Measurements from ENCODE around the gene ZNF385B. TPM values are rescaled to one million over a fixed set of nuclear protein-coding genes. Genes with fewer than 3 reads are reported as not detected.

Gene ZNF385B
- total RNA-seq, 1 donor from 2014 or later: 35.8 TPM

DNA sequence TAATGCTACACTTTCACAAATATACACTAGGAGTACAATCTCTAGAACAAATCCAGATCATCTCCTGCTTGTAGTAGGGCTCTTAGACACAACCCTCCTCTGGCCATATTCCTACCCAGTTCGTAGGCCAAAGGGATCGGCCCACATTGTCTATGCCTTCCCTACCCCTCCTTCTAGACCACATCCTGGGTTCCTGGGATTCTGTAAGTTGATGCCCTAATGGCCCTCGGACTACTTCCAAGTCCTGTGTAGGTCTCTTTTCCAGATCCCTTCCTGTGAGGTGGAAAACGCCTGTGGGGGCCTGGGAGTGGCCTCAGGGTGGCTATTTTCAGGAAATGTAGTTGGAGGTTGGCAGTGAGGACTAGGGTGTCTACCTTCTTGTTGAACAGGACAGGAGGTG is 289.7 kb downstream of the ZNF385B start:
- DNase-seq (ENCODE audit: low spot score): no peak
- H3K9me3 Mint-ChIP-seq: no peaks in the 10 kb centered on the region
- Histone ChIP-seq H3K79me2 (ENCODE audit: low read depth) (no peaks in the 10 kb centered on the region), H2AFZ (replicated peaks) (no peak overlapping the region), H3K4me2 (no peak overlapping the region), H3K4me1 (peaks cover 10% of the 10 kb centered on the region), H3K27me3 (no peaks in the 10 kb centered on the region), H4K20me1 (ENCODE audit: low read depth) (no peaks in the 10 kb centered on the region), H3K4me3 (no peak overlapping the region), H3K27ac (no peak overlapping the region), H3K9ac (no peak overlapping the region), H3K9me3 (ENCODE audit: low read depth) (no peaks in the 10 kb centered on the region), H3K36me3 (no peaks in the 10 kb centered on the region), H3F3A (ENCODE audit: low read depth) (no peaks in the 10 kb centered on the region)
- no peaks in the 10 kb centered on the region for H3K36me3 Mint-ChIP-seq
- no peak for TF ChIP-seq EZH2phosphoT487 (IDR thresholded peaks at IDR 0.05)
- TF ChIP-seq, protein P1, sequence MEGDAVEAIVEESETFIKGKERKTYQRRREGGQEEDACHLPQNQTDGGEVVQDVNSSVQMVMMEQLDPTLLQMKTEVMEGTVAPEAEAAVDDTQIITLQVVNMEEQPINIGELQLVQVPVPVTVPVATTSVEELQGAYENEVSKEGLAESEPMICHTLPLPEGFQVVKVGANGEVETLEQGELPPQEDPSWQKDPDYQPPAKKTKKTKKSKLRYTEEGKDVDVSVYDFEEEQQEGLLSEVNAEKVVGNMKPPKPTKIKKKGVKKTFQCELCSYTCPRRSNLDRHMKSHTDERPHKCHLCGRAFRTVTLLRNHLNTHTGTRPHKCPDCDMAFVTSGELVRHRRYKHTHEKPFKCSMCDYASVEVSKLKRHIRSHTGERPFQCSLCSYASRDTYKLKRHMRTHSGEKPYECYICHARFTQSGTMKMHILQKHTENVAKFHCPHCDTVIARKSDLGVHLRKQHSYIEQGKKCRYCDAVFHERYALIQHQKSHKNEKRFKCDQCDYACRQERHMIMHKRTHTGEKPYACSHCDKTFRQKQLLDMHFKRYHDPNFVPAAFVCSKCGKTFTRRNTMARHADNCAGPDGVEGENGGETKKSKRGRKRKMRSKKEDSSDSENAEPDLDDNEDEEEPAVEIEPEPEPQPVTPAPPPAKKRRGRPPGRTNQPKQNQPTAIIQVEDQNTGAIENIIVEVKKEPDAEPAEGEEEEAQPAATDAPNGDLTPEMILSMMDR (IDR thresholded peaks at IDR 0.05): no peak
- TF ChIP-seq EZH2 (IDR thresholded peaks at IDR 0.05): no peak
- H3K27me3 Mint-ChIP-seq (ENCODE audit: insufficient read depth, low read depth): peaks cover 4% of the 10 kb centered on the region
- no peaks in the 10 kb centered on the region for H3K4me1 Mint-ChIP-seq
- H3K27ac Mint-ChIP-seq: no peak overlapping the region
- no peak overlapping the region for H3K4me3 Mint-ChIP-seq

DNA sequence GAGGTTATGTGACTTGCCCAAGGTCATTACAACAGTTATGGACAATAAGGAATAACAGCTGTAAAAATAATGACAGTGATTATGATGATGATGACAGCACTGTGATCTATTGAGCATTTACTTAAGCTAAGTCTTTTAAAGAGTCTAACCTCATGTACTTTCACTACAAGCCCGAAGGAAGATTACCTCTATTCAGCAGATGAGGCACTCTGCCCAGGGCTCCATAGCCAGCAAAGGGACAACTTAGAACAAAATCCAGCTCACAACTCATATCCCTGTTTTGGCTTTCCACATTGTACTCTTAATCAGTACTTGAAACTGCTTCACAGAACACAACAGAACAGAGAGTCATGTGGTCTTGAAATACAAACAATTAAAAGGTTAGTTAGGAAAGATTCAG is 290.2 kb downstream of the ZNF385B start:
- Histone ChIP-seq H3K4me1 (peaks cover 10% of the 10 kb centered on the region), H3K27me3 (no peaks in the 10 kb centered on the region), H3F3A (ENCODE audit: low read depth) (no peaks in the 10 kb centered on the region), H3K36me3 (no peaks in the 10 kb centered on the region), H2AFZ (replicated peaks) (no peak overlapping the region), H3K9ac (no peak overlapping the region), H3K27ac (no peak overlapping the region), H4K20me1 (ENCODE audit: low read depth) (no peaks in the 10 kb centered on the region), H3K79me2 (ENCODE audit: low read depth) (no peaks in the 10 kb centered on the region), H3K4me3 (no peak overlapping the region), H3K9me3 (ENCODE audit: low read depth) (no peaks in the 10 kb centered on the region), H3K4me2 (no peak overlapping the region)
- no peak for DNase-seq (ENCODE audit: low spot score)
- H3K27me3 Mint-ChIP-seq (ENCODE audit: insufficient read depth, low read depth): peaks cover 4% of the 10 kb centered on the region
- no peaks in the 10 kb centered on the region for H3K36me3 Mint-ChIP-seq
- TF ChIP-seq EZH2 (IDR thresholded peaks at IDR 0.05) (no peak), EZH2phosphoT487 (IDR thresholded peaks at IDR 0.05) (no peak)
- TF ChIP-seq, protein P1 (IDR thresholded peaks at IDR 0.05): no peak
- no peaks in the 10 kb centered on the region for H3K4me1 Mint-ChIP-seq
- no peak overlapping the region for H3K4me3 Mint-ChIP-seq
- no peaks in the 10 kb centered on the region for H3K9me3 Mint-ChIP-seq
- H3K27ac Mint-ChIP-seq: no peak overlapping the region

DNA sequence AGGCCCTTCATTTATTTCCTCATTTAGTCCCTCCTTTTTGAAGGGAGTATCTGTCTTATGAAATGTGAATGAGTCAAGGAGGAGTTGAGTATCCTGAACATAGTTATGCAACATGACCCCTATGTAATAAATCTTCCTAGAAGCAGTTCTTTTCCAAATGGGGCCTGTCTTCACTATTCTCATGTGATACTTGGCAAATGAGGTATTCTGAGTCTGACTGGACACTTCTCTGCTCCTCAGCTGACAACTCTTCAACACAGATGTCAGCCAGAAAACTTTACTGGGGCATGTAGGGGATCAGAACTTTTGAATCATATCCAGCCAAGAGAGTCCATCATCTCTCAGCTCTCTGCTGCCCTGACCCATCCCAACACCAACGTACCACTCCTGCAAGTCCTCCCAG is 291.6 kb downstream of the ZNF385B start:
- Mint-ChIP-seq H3K27ac (no peak overlapping the region), H3K4me3 (no peak overlapping the region), H3K9me3 (no peaks in the 10 kb centered on the region), H3K27me3 (ENCODE audit: insufficient read depth, low read depth) (peaks cover 3% of the 10 kb centered on the region), H3K4me1 (no peaks in the 10 kb centered on the region), H3K36me3 (no peaks in the 10 kb centered on the region)
- Histone ChIP-seq H4K20me1 (ENCODE audit: low read depth) (peaks cover 2% of the 10 kb centered on the region), H3K9me3 (ENCODE audit: low read depth) (no peaks in the 10 kb centered on the region), H3K27ac (no peak overlapping the region), H3F3A (ENCODE audit: low read depth) (no peaks in the 10 kb centered on the region), H3K36me3 (no peaks in the 10 kb centered on the region), H2AFZ (replicated peaks) (no peak overlapping the region), H3K79me2 (ENCODE audit: low read depth) (no peaks in the 10 kb centered on the region), H3K4me1 (peaks cover 10% of the 10 kb centered on the region), H3K9ac (no peak overlapping the region), H3K27me3 (no peaks in the 10 kb centered on the region), H3K4me3 (no peak overlapping the region), H3K4me2 (no peak overlapping the region)
- no peak for DNase-seq (ENCODE audit: low spot score)
- TF ChIP-seq, protein P1 (IDR thresholded peaks at IDR 0.05): no peak

DNA sequence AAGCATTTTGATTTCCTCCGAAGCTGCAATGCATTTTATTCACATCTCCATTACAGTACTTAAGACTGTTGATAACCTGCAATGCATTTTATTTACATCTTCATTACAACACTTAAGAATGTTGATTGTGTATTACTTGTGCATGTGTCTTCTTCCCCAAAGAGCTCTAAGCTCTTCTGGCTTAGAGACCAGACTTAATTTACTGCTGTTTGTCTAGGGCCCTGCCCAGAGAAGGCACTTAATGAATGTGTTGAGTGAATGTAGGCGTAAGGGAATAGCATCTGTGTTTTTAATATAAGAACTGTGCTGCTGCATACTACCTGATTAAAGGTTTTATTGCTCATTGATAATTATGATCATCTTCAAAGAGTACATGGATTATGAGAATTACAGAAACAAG is 295.6 kb downstream of the ZNF385B start:
- peaks cover 6% of the 10 kb centered on the region for H4K20me1 ChIP-seq (ENCODE audit: low read depth)
- no peaks in the 10 kb centered on the region for H3K36me3 ChIP-seq
- H3K4me3 ChIP-seq: no peak overlapping the region
- no peak overlapping the region for H3K27ac ChIP-seq
- H3K4me1 ChIP-seq: peaks cover 27% of the 10 kb centered on the region
- H3K9me3 ChIP-seq (ENCODE audit: low read depth): no peaks in the 10 kb centered on the region
- Mint-ChIP-seq H3K27me3 (ENCODE audit: insufficient read depth, low read depth) (peaks cover 2% of the 10 kb centered on the region), H3K27ac (no peak overlapping the region), H3K4me1 (peaks cover 3% of the 10 kb centered on the region), H3K4me3 (no peak overlapping the region), H3K36me3 (no peaks in the 10 kb centered on the region), H3K9me3 (no peaks in the 10 kb centered on the region)
- H3F3A ChIP-seq (ENCODE audit: low read depth): no peaks in the 10 kb centered on the region
- H3K27me3 ChIP-seq: no peaks in the 10 kb centered on the region
- H3K4me2 ChIP-seq: no peak overlapping the region
- H2AFZ ChIP-seq (replicated peaks): no peak overlapping the region
- TF ChIP-seq EZH2phosphoT487 (IDR thresholded peaks at IDR 0.05) (no peak), EZH2 (IDR thresholded peaks at IDR 0.05) (no peak)
- TF ChIP-seq, protein P1 (IDR thresholded peaks at IDR 0.05): no peak
- no peaks in the 10 kb centered on the region for H3K79me2 ChIP-seq (ENCODE audit: low read depth)
- no peak overlapping the region for H3K9ac ChIP-seq
- DNase-seq (ENCODE audit: low spot score): no peak

All from neural progenitor cell (in vitro differentiated cells).